Stomach (tissue), 9 donors: ENCODE results near the gene C15orf62. TPM values are rescaled to one million over a fixed set of nuclear protein-coding genes. Genes with fewer than 3 reads are reported as not detected.

ENCODE experiments used
- DNase-seq, 2 donors: peaks; one replicate each; pipeline versions ENCODE4 v3.0.0 to v3.0.0-alpha.2; 2013 to 2019
- H3K27ac ChIP-seq, 5 donors: fragments of 200-600 bp in 4 of 5; sonication (generic) in 4 of 5; one replicate each; pipeline ENCODE4 v1.5.1; 2013 to 2019; ENCODE audit warnings: mild to moderate bottlenecking in 1 of 5, moderate library complexity in 1 of 5
- H3K27me3 ChIP-seq, 3 donors: fragments of 200-600 bp; sonication (generic); one replicate each; pipeline ENCODE4 v1.5.1; 2017 to 2019; ENCODE audit warnings: mixed run types in 1 of 3
- H3K36me3 ChIP-seq, 4 donors: fragments of 200-600 bp; sonication (generic); 1 replicate in 3 of 4; 2 replicates in 1 of 4; pipeline ENCODE4 v1.5.1; 2016 to 2019
- H3K4me1 ChIP-seq, 4 donors: fragments of 200-600 bp; sonication (generic); one replicate each; pipeline ENCODE4 v1.5.1; 2016 to 2019
- H3K4me3 ChIP-seq, 4 donors: fragments of 200-600 bp; sonication (generic) in 3 of 4; one replicate each; pipeline ENCODE4 v1.5.1; 2016 to 2019; ENCODE audit warnings: mild to moderate bottlenecking in 1 of 4
- H3K9me3 ChIP-seq, 4 donors: fragments of 200-600 bp; sonication (generic); one replicate each; pipeline ENCODE4 v1.5.1; 2016 to 2019
- CTCF ChIP-seq, 7 experiments: fragments of 450-650 bp in 4 of 7; fragments of 200-600 bp in 3 of 7; sonication (generic) in 3 of 7; IDR thresholded peaks; one replicate each; pipeline ENCODE4 v1.5.1; 2016 to 2019; ENCODE audit warnings: antibody characterized with exemption in 7 of 7, control low read depth in 2 of 7, mild to moderate bottlenecking in 1 of 7
- EP300 ChIP-seq: sonication (generic); formaldehyde crosslinking; IDR thresholded peaks from one replicate; pipeline ENCODE4 v1.6.1; 2017; ENCODE audit warnings: antibody characterized with exemption
- POLR2A ChIP-seq, 4 donors: fragments of 450-650 bp; IDR thresholded peaks; one replicate each; pipeline ENCODE4 v1.6.1; 2016; ENCODE audit warnings: antibody characterized with exemption in 4 of 4, control low read depth in 2 of 4, mild to moderate bottlenecking in 1 of 4, moderate library complexity in 1 of 4
- POLR2AphosphoS5 ChIP-seq, 3 donors: sonication (generic); formaldehyde crosslinking; IDR thresholded peaks; one replicate each; pipeline ENCODE4 v1.6.1; 2016; ENCODE audit warnings: antibody characterized with exemption in 3 of 3
- WGBS, 5 donors: extraction: QIAGEN DNeasy Blood & Tissue Kit in 3 of 5; methylation state at CpG; one replicate each; pipeline versions ENCODE4 v1.1.5 to v1.1.7; 2013 to 2018; 5-methylcytosine and 5-hydroxymethylcytosine counted together
- intact Hi-C: fragments of 100-400 bp; cut with DNase I; formaldehyde crosslinking; loops from one replicate; pipeline ENCODE4 v1.15.1; 2023; ENCODE audit warnings: low total_unique reads
- polyA plus RNA-seq, 3 donors: library from polyadenylated mRNA; stranded (reverse); fragments of 200-250 nt; gene quantifications; one replicate each; pipeline ENCODE4 v1.2.3, GENCODE V29; 2013
- total RNA-seq, 5 donors: library from RNA; depleted of rRNA; stranded (reverse); fragments of >200 nt; gene quantifications; one replicate each; pipeline versions ENCODE4 v1.1.0 to v1.2.3, GENCODE V29; 2014 to 2016
- donor health status: healthy with polysubstance abuse.
- donor health status: Bipolar disorder and iron deficiency.
- donor health status: healthy.

The C15orf62 gene
- total and polyA plus RNA-seq, 8 donors: 0.25 to 39.3 (median 2.4) TPM; not detected in 4

- WGBS, 5 donors: 80 to 95% (median 88%) methylated on average over 5 of the region's 5 CpGs
These were observed 1.5 kb downstream of the C15orf62 start for GRCh38 chr15:40771242-40771641.

GRCh38 chr15:40772014-40772413, 2.2 kb downstream of the C15orf62 start:
- no peaks in the 10 kb centered on the region for H3K27me3 ChIP-seq
- DNase-seq: no peak
- peaks cover 36 to 50% (median 48%) of the 10 kb centered on the region in 4 donors for H3K4me1 ChIP-seq
- intact Hi-C loops: no loop called here
- peaks cover 42 to 84% (median 78%) of the 10 kb centered on the region in 4 donors for H3K36me3 ChIP-seq
- 82 to 95% (median 92%) methylated on average over 12 to 13 of the region's 13 CpGs for WGBS, 5 donors
- no peak overlapping the region for H3K27ac ChIP-seq
- H3K9me3 ChIP-seq: no peaks in the 10 kb centered on the region
- no peak overlapping the region for H3K4me3 ChIP-seq
- TF ChIP-seq POLR2A (IDR thresholded peaks at IDR 0.05): no peak
- TF ChIP-seq EP300: no peak
- TF ChIP-seq POLR2AphosphoS5 (IDR thresholded peaks at IDR 0.05): no peak

More at GRCh38 chr15:40771242-40771641, 1.5 kb downstream of the C15orf62 start:
- no peaks in the 10 kb centered on the region for H3K27me3 ChIP-seq
- H3K36me3 ChIP-seq: peaks cover 38 to 82% (median 73%) of the 10 kb centered on the region in 4 donors
- H3K4me3 ChIP-seq: no peak overlapping the region
- intact Hi-C loops: no loop called here
- H3K4me1 ChIP-seq: peaks cover 32 to 51% (median 50%) of the 10 kb centered on the region in 4 donors
- no peaks in the 10 kb centered on the region for H3K9me3 ChIP-seq
- DNase-seq: no peak
- no peak for TF ChIP-seq EP300
- H3K27ac ChIP-seq: no peak overlapping the region

DNA sequence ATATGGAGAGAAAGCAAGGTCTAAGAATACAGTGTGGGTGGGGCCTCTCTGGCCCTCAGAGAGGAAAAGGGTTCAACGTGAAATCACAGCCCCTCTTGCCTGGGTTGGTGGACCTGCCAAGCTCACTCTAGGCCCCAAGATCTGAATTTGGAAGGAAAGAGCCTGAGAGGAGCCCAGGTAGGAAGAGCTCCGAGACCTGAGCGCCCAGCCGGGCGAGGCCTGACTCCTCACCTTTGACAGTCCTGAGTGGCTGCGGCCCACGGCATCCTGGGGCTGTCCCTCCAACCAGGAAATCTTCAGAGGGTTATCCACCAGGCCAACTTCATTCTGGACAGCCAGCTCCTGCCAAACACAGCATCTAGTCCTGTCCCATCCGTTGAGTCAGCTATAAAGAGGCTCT, 3.7 kb downstream of the C15orf62 start:
- intact Hi-C loops: no loop called here
- no peak for TF ChIP-seq POLR2AphosphoS5 (IDR thresholded peaks at IDR 0.05)
- no peak for TF ChIP-seq CTCF (IDR thresholded peaks at IDR 0.05)
- no peak for TF ChIP-seq POLR2A (IDR thresholded peaks at IDR 0.05)
- no peak for TF ChIP-seq EP300
- Histone ChIP-seq H3K27me3 (no peaks in the 10 kb centered on the region), H3K4me3 (no peak overlapping the region), H3K9me3 (no peaks in the 10 kb centered on the region), H3K4me1 (peaks cover 32 to 39% (median 39%) of the 10 kb centered on the region in 4 donors), H3K27ac (no peak overlapping the region), H3K36me3 (peaks cover 53 to 84% (median 81%) of the 10 kb centered on the region in 4 donors)
- DNase-seq: no peak
- 87 to 95% (median 94%) methylated on average over 6 to 8 of the region's 8 CpGs for WGBS, 5 donors

DNA sequence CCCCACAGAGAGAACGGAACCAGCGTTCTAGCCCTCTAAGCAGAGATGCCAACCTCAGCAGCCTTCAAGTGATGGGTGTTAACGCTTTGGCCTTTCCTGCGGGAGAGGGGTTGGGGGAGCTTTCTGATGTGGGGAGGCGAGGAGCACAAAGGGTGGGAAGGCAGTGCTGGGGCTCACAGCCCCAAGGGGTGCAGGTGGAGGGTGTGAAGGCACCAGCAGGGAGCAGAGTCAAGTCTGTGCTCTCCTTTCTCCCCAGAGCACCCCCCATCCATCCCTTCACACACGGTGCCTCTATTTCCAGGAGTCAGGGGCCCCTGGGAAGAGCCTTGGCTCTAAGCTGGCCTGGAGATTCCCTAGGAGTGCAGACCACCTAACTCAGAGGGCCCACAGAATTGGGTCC, 4.1 kb downstream of the C15orf62 start:
- no peak for DNase-seq
- Histone ChIP-seq H3K27me3 (no peaks in the 10 kb centered on the region), H3K9me3 (no peaks in the 10 kb centered on the region), H3K27ac (no peak overlapping the region), H3K36me3 (peaks cover 57 to 88% (median 85%) of the 10 kb centered on the region in 4 donors), H3K4me1 (peaks cover 27 to 35% (median 35%) of the 10 kb centered on the region in 4 donors), H3K4me3 (no peak overlapping the region)
- intact Hi-C loops: no loop called here
- TF ChIP-seq CTCF (IDR thresholded peaks at IDR 0.05) (no peak), POLR2AphosphoS5 (IDR thresholded peaks at IDR 0.05) (no peak), EP300 (no peak), POLR2A (IDR thresholded peaks at IDR 0.05) (no peak)
- WGBS, 5 donors: 89 to 96% (median 95%) methylated on average over 6 of the region's 6 CpGs

DNA sequence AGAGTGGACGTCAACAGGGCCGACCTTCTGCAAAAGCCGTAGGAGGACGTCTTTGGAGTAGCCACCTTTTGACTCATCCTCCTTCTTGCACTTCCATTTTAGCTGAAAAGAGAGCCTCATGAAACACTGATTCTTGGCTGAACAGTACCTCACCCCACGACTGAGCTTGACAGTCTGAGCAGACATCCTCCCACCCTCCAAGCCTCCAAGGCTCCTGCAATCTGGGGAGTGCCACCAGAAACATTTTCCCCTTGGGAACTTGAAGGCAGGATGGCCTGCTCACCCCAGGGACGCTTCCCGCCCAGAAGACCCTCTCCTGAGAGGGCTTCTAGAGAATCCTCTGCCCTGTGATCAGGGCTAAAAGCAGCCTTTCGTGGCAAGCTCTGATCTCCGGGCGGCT, 5.2 kb downstream of the C15orf62 start:
- H3K9me3 ChIP-seq: no peaks in the 10 kb centered on the region
- peaks cover 16 to 24% (median 24%) of the 10 kb centered on the region in 4 donors for H3K4me1 ChIP-seq
- intact Hi-C loops: no loop called here
- 91 to 96% (median 94%) methylated on average over 10 of the region's 10 CpGs for WGBS, 5 donors
- no peak overlapping the region for H3K27ac ChIP-seq
- TF ChIP-seq CTCF (IDR thresholded peaks at IDR 0.05) (no peak), POLR2AphosphoS5 (IDR thresholded peaks at IDR 0.05) (no peak), POLR2A (IDR thresholded peaks at IDR 0.05) (no peak), EP300 (no peak)
- H3K27me3 ChIP-seq: no peaks in the 10 kb centered on the region
- peaks cover 67 to 99% (median 96%) of the 10 kb centered on the region in 4 donors for H3K36me3 ChIP-seq
- no peak for DNase-seq
- no peak overlapping the region for H3K4me3 ChIP-seq
